OCI-LY1 (cell line): ENCODE results near the gene SLC28A1.

Source experiments
- H2AFZ ChIP-seq: fragments of 200-600 bp; sonication (generic), shearing (Covaris generic); 2 replicates; pipeline ENCODE4 v1.6.0; 2014; ENCODE audit warnings: antibody characterized with exemption, mild to moderate bottlenecking, low read length
- H3F3A ChIP-seq: fragments of 200-600 bp; sonication (generic), shearing (Covaris generic); 2 replicates; pipeline ENCODE4 v1.6.0; 2014; ENCODE audit warnings: mild to moderate bottlenecking, antibody characterized with exemption, low read length, moderate library complexity; ENCODE audit not compliant: insufficient read depth
- H3K27ac ChIP-seq: fragments of 200-600 bp; sonication (generic); 2 replicates; pipeline ENCODE4 v1.5.1; 2014; ENCODE audit warnings: low read length, mixed run types, mild to moderate bottlenecking, low read depth; ENCODE audit not compliant: poor library complexity, severe bottlenecking
- H3K27me3 ChIP-seq: fragments of 200-600 bp; sonication (generic); 2 replicates; pipeline ENCODE4 v1.6.0; 2014; ENCODE audit warnings: antibody characterized with exemption, mild to moderate bottlenecking, low read length, moderate library complexity; ENCODE audit not compliant: insufficient read depth
- H3K36me3 ChIP-seq: fragments of 200-600 bp; sonication (generic); 2 replicates; pipeline ENCODE4 v1.6.1; 2014; ENCODE audit warnings: mild to moderate bottlenecking, antibody characterized with exemption, low read length, moderate library complexity, mixed read lengths; ENCODE audit not compliant: insufficient read depth
- H3K4me1 ChIP-seq: fragments of 200-600 bp; sonication (generic); 2 replicates; pipeline ENCODE4 v1.5.1; 2014; ENCODE audit warnings: mild to moderate bottlenecking, low read length, moderate library complexity; ENCODE audit not compliant: insufficient read depth, severe bottlenecking
- H3K4me2 ChIP-seq: fragments of 200-600 bp; sonication (generic), shearing (Covaris generic); 2 replicates; pipeline ENCODE4 v1.6.1; 2014; ENCODE audit warnings: low read length
- H3K4me3 ChIP-seq: fragments of 200-600 bp; sonication (generic); 2 replicates; pipeline ENCODE4 v1.5.1; 2014; ENCODE audit warnings: low read length, low read depth, mild to moderate bottlenecking, mixed read lengths; ENCODE audit not compliant: poor library complexity, severe bottlenecking
- H3K79me2 ChIP-seq: fragments of 200-600 bp; shearing (Covaris generic); 2 replicates; pipeline ENCODE4 v1.6.1; 2016; ENCODE audit warnings: mixed run types, low read length, mixed read lengths; ENCODE audit not compliant: insufficient read depth
- H3K9ac ChIP-seq: fragments of 200-600 bp; sonication (generic), shearing (Covaris generic); 2 replicates; pipeline ENCODE4 v1.6.1; 2014; ENCODE audit warnings: mild to moderate bottlenecking, low read length, mixed read lengths
- H3K9me2 ChIP-seq: fragments of 200-600 bp; sonication (generic), shearing (Covaris generic); 2 replicates; pipeline ENCODE4 v1.6.1; 2014; ENCODE audit warnings: low read depth, mild to moderate bottlenecking, low read length, mixed read lengths
- H3K9me3 ChIP-seq: fragments of 200-600 bp; shearing (Covaris generic); 2 replicates; pipeline ENCODE4 v1.6.1; 2014; ENCODE audit warnings: low read length, mixed read lengths
- H4K20me1 ChIP-seq: fragments of 200-600 bp; sonication (generic), shearing (Covaris generic); 2 replicates; pipeline ENCODE4 v1.6.0; 2016; ENCODE audit warnings: mild to moderate bottlenecking, low read length; ENCODE audit not compliant: insufficient read depth
- EZH2 ChIP-seq: fragments of 200-600 bp; sonication (generic), shearing (Covaris generic); IDR thresholded peaks from 2 replicates; pipeline ENCODE4 v1.8.0; 2017; ENCODE audit warnings: borderline replicate concordance, mixed run types, mild to moderate bottlenecking, antibody characterized with exemption, low read length, moderate library complexity, mixed read lengths
- TF ChIP-seq, protein P1 (sequence below): fragments of 200-600 bp; sonication (generic), shearing (Covaris generic); IDR thresholded peaks from 2 replicates; pipeline ENCODE4 v1.5.1; 2017; ENCODE audit warnings: mild to moderate bottlenecking, antibody characterized with exemption, low read length, moderate library complexity, mixed read lengths

SLC28A1 gene

DNA sequence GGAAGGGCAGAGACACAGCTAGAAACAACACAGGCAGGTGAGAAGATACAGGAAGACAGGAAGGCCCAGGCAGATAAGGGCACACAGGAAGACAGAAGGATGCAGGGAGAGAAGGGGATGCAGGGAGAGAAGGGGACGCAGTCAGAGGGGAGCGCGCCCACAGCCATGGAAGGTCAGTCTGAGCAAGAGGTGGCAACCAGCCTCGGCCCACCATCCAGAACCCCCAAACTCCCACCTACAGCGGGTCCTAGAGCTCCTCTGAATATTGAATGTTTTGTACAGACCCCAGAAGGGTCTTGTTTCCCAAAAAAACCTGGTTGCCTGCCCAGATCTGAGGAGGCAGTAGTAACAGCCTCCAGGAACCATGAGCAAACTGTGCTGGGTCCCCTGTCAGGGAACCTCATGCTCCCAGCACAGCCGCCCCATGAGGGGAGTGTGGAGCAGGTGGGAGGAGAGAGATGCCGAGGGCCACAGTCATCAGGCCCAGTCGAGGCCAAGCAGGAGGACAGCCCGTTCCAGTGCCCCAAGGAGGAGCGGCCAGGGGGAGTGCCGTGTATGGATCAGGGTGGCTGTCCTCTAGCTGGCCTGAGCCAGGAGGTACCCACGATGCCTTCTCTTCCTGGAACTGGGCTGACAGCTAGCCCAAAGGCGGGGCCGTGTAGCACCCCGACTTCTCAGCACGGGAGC, 27.6 kb upstream of the SLC28A1 start:
- no peaks in the 10 kb centered on the region for H3K4me1 ChIP-seq
- no peaks in the 10 kb centered on the region for H3K79me2 ChIP-seq
- H4K20me1 ChIP-seq: no peaks in the 10 kb centered on the region
- H3K9me3 ChIP-seq: no peaks in the 10 kb centered on the region
- H2AFZ ChIP-seq: no peak overlapping the region
- no peak overlapping the region for H3K9ac ChIP-seq
- H3K9me2 ChIP-seq: no peaks in the 10 kb centered on the region
- H3K4me2 ChIP-seq: no peak overlapping the region
- no peaks in the 10 kb centered on the region; the same call in 1 of the 2 replicates for H3K27me3 ChIP-seq
- H3K36me3 ChIP-seq: no peaks in the 10 kb centered on the region
- no peaks in the 10 kb centered on the region for H3F3A ChIP-seq
- no peak for TF ChIP-seq EZH2
- TF ChIP-seq, protein P1, sequence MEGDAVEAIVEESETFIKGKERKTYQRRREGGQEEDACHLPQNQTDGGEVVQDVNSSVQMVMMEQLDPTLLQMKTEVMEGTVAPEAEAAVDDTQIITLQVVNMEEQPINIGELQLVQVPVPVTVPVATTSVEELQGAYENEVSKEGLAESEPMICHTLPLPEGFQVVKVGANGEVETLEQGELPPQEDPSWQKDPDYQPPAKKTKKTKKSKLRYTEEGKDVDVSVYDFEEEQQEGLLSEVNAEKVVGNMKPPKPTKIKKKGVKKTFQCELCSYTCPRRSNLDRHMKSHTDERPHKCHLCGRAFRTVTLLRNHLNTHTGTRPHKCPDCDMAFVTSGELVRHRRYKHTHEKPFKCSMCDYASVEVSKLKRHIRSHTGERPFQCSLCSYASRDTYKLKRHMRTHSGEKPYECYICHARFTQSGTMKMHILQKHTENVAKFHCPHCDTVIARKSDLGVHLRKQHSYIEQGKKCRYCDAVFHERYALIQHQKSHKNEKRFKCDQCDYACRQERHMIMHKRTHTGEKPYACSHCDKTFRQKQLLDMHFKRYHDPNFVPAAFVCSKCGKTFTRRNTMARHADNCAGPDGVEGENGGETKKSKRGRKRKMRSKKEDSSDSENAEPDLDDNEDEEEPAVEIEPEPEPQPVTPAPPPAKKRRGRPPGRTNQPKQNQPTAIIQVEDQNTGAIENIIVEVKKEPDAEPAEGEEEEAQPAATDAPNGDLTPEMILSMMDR: no peak
- H3K4me3 ChIP-seq: no peak overlapping the region
- no peak overlapping the region for H3K27ac ChIP-seq

DNA sequence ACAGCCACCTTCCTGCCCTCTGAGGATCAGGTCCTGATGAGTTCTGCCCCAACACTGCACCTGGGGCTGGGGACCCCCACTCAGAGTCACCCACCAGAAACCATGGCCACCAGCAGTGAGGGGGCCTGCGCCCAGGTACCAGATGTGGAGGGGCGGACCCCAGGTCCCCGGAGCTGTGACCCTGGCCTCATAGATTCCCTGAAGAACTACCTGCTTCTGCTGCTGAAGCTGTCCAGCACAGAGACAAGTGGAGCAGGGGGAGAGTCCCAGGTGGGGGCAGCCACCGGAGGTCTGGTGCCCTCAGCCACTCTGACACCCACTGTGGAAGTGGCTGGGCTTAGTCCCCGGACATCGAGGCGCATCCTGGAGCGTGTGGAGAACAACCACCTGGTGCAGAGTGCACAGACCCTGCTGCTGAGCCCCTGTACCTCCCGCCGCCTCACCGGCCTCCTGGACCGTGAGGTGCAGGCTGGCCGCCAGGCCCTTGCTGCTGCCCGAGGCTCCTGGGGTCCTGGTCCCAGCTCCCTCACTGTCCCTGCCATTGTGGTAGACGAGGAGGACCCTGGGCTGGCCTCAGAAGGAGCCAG, 27.0 kb upstream of the SLC28A1 start:
- Histone ChIP-seq H3K9me2 (no peaks in the 10 kb centered on the region), H4K20me1 (no peaks in the 10 kb centered on the region), H3F3A (no peaks in the 10 kb centered on the region), H3K4me1 (no peaks in the 10 kb centered on the region), H3K27me3 (no peaks in the 10 kb centered on the region; the same call in 1 of the 2 replicates), H3K4me3 (no peak overlapping the region), H3K27ac (no peak overlapping the region), H3K9me3 (no peaks in the 10 kb centered on the region), H2AFZ (no peak overlapping the region), H3K9ac (no peak overlapping the region), H3K36me3 (no peaks in the 10 kb centered on the region), H3K79me2 (no peaks in the 10 kb centered on the region), H3K4me2 (no peak overlapping the region)
- TF ChIP-seq, protein P1: no peak
- no peak for TF ChIP-seq EZH2

DNA sequence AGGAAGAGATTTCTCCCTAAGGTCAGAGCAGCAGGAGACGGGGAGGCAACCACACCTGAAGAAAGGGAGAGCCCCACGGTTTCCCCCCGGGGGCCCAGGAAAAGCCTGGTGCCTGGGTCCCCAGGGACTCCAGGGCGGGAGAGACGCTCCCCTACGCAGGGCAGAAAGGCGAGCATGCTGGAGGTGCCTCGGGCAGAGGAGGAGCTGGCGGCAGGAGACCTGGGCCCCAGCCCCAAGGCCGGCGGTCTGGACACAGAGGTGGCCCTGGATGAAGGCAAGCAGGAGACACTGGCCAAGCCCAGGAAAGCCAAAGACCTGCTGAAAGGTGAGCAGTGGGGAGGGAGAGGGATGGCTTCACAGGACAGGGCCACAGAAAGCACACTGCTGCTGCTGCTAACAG, 26.2 kb upstream of the SLC28A1 start:
- H3K27me3 ChIP-seq: no peaks in the 10 kb centered on the region; the same call in 1 of the 2 replicates
- H3K9me2 ChIP-seq: no peaks in the 10 kb centered on the region
- no peaks in the 10 kb centered on the region for H3K79me2 ChIP-seq
- no peak overlapping the region for H2AFZ ChIP-seq
- TF ChIP-seq, protein P1: no peak
- no peak for TF ChIP-seq EZH2
- no peak overlapping the region for H3K9ac ChIP-seq
- no peaks in the 10 kb centered on the region for H4K20me1 ChIP-seq
- H3K4me1 ChIP-seq: no peaks in the 10 kb centered on the region
- no peaks in the 10 kb centered on the region for H3K9me3 ChIP-seq
- no peaks in the 10 kb centered on the region for H3F3A ChIP-seq
- H3K27ac ChIP-seq: no peak overlapping the region
- no peak overlapping the region for H3K4me3 ChIP-seq
- no peaks in the 10 kb centered on the region for H3K36me3 ChIP-seq
- no peak overlapping the region for H3K4me2 ChIP-seq
